Fibroblast of lung (primary cell): Measurements from ENCODE around the gene NCOR1. TPM values are rescaled to one million over a fixed set of nuclear protein-coding genes. Genes with fewer than 3 reads are reported as not detected.
A peak's percentile ranks its signal among the peaks of the same experiment; 100 is the strongest.

ENCODE experiments used
- DNase-seq, 2 donors: peaks; one replicate each; pipeline versions ENCODE4 v3.0.0 to v3.0.0-alpha.2; 2010; ENCODE audit warnings: low read depth in 2 of 2
- H2AFZ ChIP-seq: 2 replicates; pipeline ENCODE4 v1.5.1; 2012; ENCODE audit warnings: low read length, control low read depth, inconsistent platforms
- H3K27ac ChIP-seq: 2 replicates; pipeline ENCODE4 v1.5.1; 2011; ENCODE audit warnings: low read length, control low read depth; ENCODE audit not compliant: insufficient read depth
- H3K27me3 ChIP-seq: 2 replicates; pipeline ENCODE4 v1.5.1; 2011; ENCODE audit warnings: mild to moderate bottlenecking, low read length; ENCODE audit not compliant: control insufficient read depth, insufficient read depth
- H3K36me3 ChIP-seq: 2 replicates; pipeline ENCODE4 v1.5.1; 2011; ENCODE audit warnings: low read length; ENCODE audit not compliant: control insufficient read depth, insufficient read depth
- H3K4me1 ChIP-seq: 2 replicates; pipeline ENCODE4 v1.5.1; 2011; ENCODE audit warnings: low read length; ENCODE audit not compliant: control insufficient read depth, insufficient read depth; ENCODE audit errors: extremely low read depth
- H3K4me2 ChIP-seq: 2 replicates; pipeline ENCODE4 v1.5.1; 2011; ENCODE audit warnings: low read length, control low read depth; ENCODE audit not compliant: insufficient read depth; ENCODE audit errors: extremely low read depth
- H3K4me3 ChIP-seq, 4 experiments: fragments of 200-600 bp in 1 of 4; sonication (generic) in 1 of 4; replicated peaks in 1 of 4; 2 replicates each; pipeline ENCODE4 v1.5.1; 2011 to 2016; ENCODE audit warnings: low read length in 4 of 4, low read depth in 3 of 4, mild to moderate bottlenecking in 3 of 4, control low read depth in 2 of 4, inconsistent platforms in 1 of 4, mixed read lengths in 1 of 4; ENCODE audit not compliant: insufficient read depth in 1 of 4; ENCODE audit errors: control extremely low read depth in 1 of 4
- H3K79me2 ChIP-seq: 2 replicates; pipeline ENCODE4 v1.5.1; 2012; ENCODE audit warnings: mild to moderate bottlenecking, low read length, inconsistent platforms; ENCODE audit not compliant: control insufficient read depth, insufficient read depth
- H3K9ac ChIP-seq: 2 replicates; pipeline ENCODE4 v1.5.1; 2011; ENCODE audit warnings: mild to moderate bottlenecking, low read length, control low read depth; ENCODE audit not compliant: insufficient read depth
- H3K9me3 ChIP-seq: 2 replicates; pipeline ENCODE4 v1.5.1; 2012; ENCODE audit warnings: low read depth, low read length; ENCODE audit not compliant: control insufficient read depth, insufficient read depth
- H4K20me1 ChIP-seq: 2 replicates; pipeline ENCODE4 v1.5.1; 2011; ENCODE audit warnings: low read length; ENCODE audit not compliant: control insufficient read depth, insufficient read depth; ENCODE audit errors: extremely low read depth
- EZH2 ChIP-seq: IDR thresholded peaks from 2 replicates; pipeline ENCODE4 v1.5.1; 2012; ENCODE audit warnings: low read length, control low read depth, mild to moderate bottlenecking; ENCODE audit errors: missing control alignments
- polyA plus RNA-seq, 2 donors: library from polyadenylated mRNA; depleted of rRNA in 1 of 2; stranded (reverse) in 1 of 2; unstranded in 1 of 2; fragments of >200 nt; gene quantifications; 2 replicates each; pipeline ENCODE4 v1.2.1, GENCODE V29; 2011 to 2012; ENCODE audit warnings: missing spikeins in 1 of 2
- total RNA-seq: library from RNA; depleted of rRNA; stranded (reverse); fragments of >200 nt; gene quantifications from 2 replicates; pipeline ENCODE4 v1.2.1, GENCODE V29; 2014
- TF ChIP-seq, protein P1 (sequence below), 2 donors: IDR thresholded peaks in 1 of 2; conservative IDR thresholded peaks in 1 of 2; 1 replicate in 1 of 2; 2 replicates in 1 of 2; pipeline ENCODE4 v1.5.1; 2011 to 2012; ENCODE audit warnings: low read length in 2 of 2, control low read depth in 1 of 2, inconsistent platforms in 1 of 2, low read depth in 1 of 2, mild to moderate bottlenecking in 1 of 2

NCOR1 gene
- total and polyA plus RNA-seq, 2 donors (not counting 1 experiment from before 2014, with no cell fraction given) = 67.6 to 106 TPM

GRCh38 chr17:16044487-16044886 lies 170.8 kb downstream of the NCOR1 start:
- no peak overlapping the region for H3K4me2 ChIP-seq
- H3K4me1 ChIP-seq = no peaks in the 10 kb centered on the region
- DNase-seq = no peak
- no peak for TF ChIP-seq EZH2
- TF ChIP-seq, protein P1, sequence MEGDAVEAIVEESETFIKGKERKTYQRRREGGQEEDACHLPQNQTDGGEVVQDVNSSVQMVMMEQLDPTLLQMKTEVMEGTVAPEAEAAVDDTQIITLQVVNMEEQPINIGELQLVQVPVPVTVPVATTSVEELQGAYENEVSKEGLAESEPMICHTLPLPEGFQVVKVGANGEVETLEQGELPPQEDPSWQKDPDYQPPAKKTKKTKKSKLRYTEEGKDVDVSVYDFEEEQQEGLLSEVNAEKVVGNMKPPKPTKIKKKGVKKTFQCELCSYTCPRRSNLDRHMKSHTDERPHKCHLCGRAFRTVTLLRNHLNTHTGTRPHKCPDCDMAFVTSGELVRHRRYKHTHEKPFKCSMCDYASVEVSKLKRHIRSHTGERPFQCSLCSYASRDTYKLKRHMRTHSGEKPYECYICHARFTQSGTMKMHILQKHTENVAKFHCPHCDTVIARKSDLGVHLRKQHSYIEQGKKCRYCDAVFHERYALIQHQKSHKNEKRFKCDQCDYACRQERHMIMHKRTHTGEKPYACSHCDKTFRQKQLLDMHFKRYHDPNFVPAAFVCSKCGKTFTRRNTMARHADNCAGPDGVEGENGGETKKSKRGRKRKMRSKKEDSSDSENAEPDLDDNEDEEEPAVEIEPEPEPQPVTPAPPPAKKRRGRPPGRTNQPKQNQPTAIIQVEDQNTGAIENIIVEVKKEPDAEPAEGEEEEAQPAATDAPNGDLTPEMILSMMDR (conservative IDR thresholded peaks at IDR 0.05 in 1 of 2, IDR thresholded peaks at IDR 0.05 in 1 of 2; ENCODE audit: low read depth in 1 of 2, low read length in 2 of 2) = no peak
- no peaks in the 10 kb centered on the region for H3K27me3 ChIP-seq
- peaks cover 9% of the 10 kb centered on the region for H3K36me3 ChIP-seq
- no peak overlapping the region for H3K27ac ChIP-seq
- H3K9me3 ChIP-seq = no peaks in the 10 kb centered on the region
- H3K79me2 ChIP-seq = no peaks in the 10 kb centered on the region
- no peak overlapping the region for H2AFZ ChIP-seq
- H4K20me1 ChIP-seq = no peaks in the 10 kb centered on the region
- no peak overlapping the region for H3K4me3 ChIP-seq
- H3K9ac ChIP-seq = no peak overlapping the region

DNA sequence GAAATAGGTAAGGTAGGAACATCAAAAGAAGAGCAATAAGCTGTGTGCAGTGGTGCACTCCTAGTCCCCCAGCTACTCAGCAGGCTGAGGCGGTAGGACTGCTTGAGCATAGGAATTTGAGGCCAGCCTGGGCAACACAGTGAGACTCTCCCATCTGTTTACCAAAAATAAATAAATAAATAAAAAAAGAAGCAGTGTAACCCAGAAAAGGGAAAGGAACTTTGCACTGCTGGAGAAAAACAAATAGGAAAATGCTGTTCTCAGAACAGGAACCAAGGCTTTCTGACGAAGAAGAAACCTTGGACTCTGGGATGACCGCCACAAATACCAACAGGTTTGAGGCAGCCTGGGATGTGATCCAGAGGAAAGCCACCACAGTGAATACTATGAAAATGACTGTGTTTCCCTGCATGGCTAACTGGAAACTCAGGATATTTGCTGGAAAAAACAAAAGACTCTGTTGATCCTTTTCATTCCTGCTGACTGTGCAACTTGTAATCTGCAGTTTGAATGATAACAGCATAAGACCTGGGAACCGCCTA lies 174.6 kb downstream of the NCOR1 start:
- no peak overlapping the region for H2AFZ ChIP-seq
- no peaks in the 10 kb centered on the region for H3K27me3 ChIP-seq
- peak; percentile 58 to 96 for DNase-seq
- H4K20me1 ChIP-seq = no peaks in the 10 kb centered on the region
- no peaks in the 10 kb centered on the region for H3K9me3 ChIP-seq
- no peak overlapping the region for H3K9ac ChIP-seq
- H3K27ac ChIP-seq = no peak overlapping the region
- no peak overlapping the region for H3K4me3 ChIP-seq
- no peaks in the 10 kb centered on the region for H3K79me2 ChIP-seq
- TF ChIP-seq, protein P1 (conservative IDR thresholded peaks at IDR 0.05 in 1 of 2, IDR thresholded peaks at IDR 0.05 in 1 of 2; ENCODE audit: low read depth in 1 of 2, low read length in 2 of 2) = no peak
- TF ChIP-seq EZH2 = no peak
- no peak overlapping the region for H3K4me2 ChIP-seq
- peaks cover 12% of the 10 kb centered on the region for H3K36me3 ChIP-seq
- H3K4me1 ChIP-seq = no peaks in the 10 kb centered on the region

DNA sequence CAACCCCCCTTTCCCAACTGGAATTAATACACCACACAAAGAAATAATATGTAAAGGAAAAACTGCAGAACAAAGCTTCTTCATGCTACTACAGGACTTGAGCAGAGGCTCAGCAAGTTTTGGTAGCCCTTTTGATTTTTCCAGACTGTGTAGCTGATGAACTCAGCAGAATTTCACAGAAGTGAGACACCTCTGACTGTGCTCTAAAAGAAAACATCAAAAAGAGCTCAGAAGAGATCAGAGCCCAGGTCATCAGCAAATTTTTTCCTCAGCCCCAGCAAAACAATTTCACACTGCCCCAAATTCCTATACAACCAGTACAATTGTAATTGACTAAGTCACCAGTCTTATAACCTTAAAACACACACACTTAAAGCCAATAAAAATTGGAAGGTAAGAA lies 177.7 kb downstream of the NCOR1 start:
- peaks cover 15% of the 10 kb centered on the region for H3K36me3 ChIP-seq

More for the DNA sequence above, 177.7 kb downstream of the NCOR1 start:
- no peak overlapping the region for H3K9ac ChIP-seq
- no peak overlapping the region for H3K27ac ChIP-seq
- no peaks in the 10 kb centered on the region for H3K4me1 ChIP-seq
- H3K4me3 ChIP-seq = no peak overlapping the region
- H3K9me3 ChIP-seq = no peaks in the 10 kb centered on the region
- no peak overlapping the region for H3K4me2 ChIP-seq
- H3K27me3 ChIP-seq = no peaks in the 10 kb centered on the region
- no peak overlapping the region for H2AFZ ChIP-seq
- H4K20me1 ChIP-seq = no peaks in the 10 kb centered on the region
- TF ChIP-seq, protein P1 (conservative IDR thresholded peaks at IDR 0.05 in 1 of 2, IDR thresholded peaks at IDR 0.05 in 1 of 2; ENCODE audit: low read depth in 1 of 2, low read length in 2 of 2) = no peak
- no peak for TF ChIP-seq EZH2
- peak in 1 of 2 donors; percentile 54 for DNase-seq
- H3K79me2 ChIP-seq = no peaks in the 10 kb centered on the region
